ENCODE data around the gene PLXNB3. TPM values are rescaled to one million over a fixed set of nuclear protein-coding genes. Genes with fewer than 3 reads are reported as not detected.

PLXNB3 gene
- total and polyA plus RNA-seq, 4 donors, result 0.38 to 31.4 (median 18.4) TPM

GRCh38 chrX:153768311-153769157 lies 4.5 kb downstream of the PLXNB3 start:
- H3K27ac ChIP-seq (ENCODE audit: low read depth in 1 of 2, low read length in 2 of 2), result no peak overlapping the region
- H3K9me3 ChIP-seq (ENCODE audit: control insufficient read depth, low read length), result no peaks in the 10 kb centered on the region
- no peaks in the 10 kb centered on the region for H3K36me3 ChIP-seq (ENCODE audit: control insufficient read depth in 1 of 2, insufficient read depth in 2 of 2, low read length in 1 of 2)
- 87% methylated on average over 22 of the region's 22 CpGs for WGBS, 2 donors
- DNase-seq (peak; percentile 44 to 73), ATAC-seq (ENCODE audit: low FRiP score) (no peak)
- intact Hi-C loops (cut with DNase I), result no loop called here
- no peak overlapping the region for H3K4me3 ChIP-seq (ENCODE audit: low read length in 2 of 2)
- H3K27me3 ChIP-seq (ENCODE audit: control insufficient read depth in 1 of 2, insufficient read depth in 2 of 2, low read length in 1 of 2), result no peaks in the 10 kb centered on the region
- H3K4me1 ChIP-seq (ENCODE audit: control insufficient read depth in 1 of 2, insufficient read depth in 2 of 2, low read length in 2 of 2), result no peaks in the 10 kb centered on the region

DNA sequence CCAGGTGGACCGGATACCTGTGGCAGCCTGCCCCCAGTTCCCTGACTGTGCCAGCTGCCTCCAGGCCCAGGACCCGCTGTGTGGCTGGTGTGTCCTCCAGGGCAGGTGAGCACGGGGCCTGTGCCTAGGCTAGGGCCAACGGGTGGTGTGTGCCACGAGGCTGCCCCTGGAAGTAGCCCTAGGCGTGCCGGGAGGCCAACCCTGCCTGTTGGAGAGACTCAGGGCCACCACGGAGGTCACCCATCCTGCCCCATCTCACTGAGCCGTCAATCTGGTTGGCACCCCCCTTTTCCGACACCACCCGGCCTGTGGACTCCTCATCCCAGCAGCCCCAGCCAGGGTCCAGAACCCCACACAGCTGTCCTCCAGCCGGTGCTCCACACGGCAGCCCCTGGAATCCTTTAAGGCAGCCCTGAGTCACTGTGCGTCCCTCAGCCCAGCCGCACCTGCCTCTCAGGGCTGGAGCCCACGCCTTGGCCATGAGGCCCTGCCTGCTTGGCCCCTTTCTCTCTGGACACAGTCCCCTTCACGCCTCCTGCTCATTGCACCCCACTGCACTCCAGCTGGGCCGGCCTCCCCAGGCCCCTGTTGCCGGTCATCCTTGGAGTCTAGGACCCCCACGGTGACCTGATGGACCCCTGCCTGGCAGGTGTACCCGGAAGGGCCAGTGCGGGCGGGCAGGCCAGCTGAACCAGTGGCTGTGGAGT lies 5.3 kb downstream of the PLXNB3 start:
- Histone ChIP-seq H3K4me1 (ENCODE audit: control insufficient read depth in 1 of 2, insufficient read depth in 2 of 2, low read length in 2 of 2) (no peaks in the 10 kb centered on the region), H3K27me3 (ENCODE audit: control insufficient read depth in 1 of 2, insufficient read depth in 2 of 2, low read length in 1 of 2) (no peaks in the 10 kb centered on the region), H3K27ac (ENCODE audit: low read depth in 1 of 2, low read length in 2 of 2) (no peak overlapping the region), H3K4me3 (ENCODE audit: low read length in 2 of 2) (no peak overlapping the region), H3K36me3 (ENCODE audit: control insufficient read depth in 1 of 2, insufficient read depth in 2 of 2, low read length in 1 of 2) (no peaks in the 10 kb centered on the region), H3K9me3 (ENCODE audit: control insufficient read depth, low read length) (no peaks in the 10 kb centered on the region)
- intact Hi-C loops (cut with DNase I), result no loop called here
- DNase-seq, result peak; percentile 36 to 70
- WGBS, 2 donors, result 87 to 95% methylated on average over 22 to 23 of the region's 23 CpGs
- ATAC-seq (ENCODE audit: low FRiP score), result no peak

DNA sequence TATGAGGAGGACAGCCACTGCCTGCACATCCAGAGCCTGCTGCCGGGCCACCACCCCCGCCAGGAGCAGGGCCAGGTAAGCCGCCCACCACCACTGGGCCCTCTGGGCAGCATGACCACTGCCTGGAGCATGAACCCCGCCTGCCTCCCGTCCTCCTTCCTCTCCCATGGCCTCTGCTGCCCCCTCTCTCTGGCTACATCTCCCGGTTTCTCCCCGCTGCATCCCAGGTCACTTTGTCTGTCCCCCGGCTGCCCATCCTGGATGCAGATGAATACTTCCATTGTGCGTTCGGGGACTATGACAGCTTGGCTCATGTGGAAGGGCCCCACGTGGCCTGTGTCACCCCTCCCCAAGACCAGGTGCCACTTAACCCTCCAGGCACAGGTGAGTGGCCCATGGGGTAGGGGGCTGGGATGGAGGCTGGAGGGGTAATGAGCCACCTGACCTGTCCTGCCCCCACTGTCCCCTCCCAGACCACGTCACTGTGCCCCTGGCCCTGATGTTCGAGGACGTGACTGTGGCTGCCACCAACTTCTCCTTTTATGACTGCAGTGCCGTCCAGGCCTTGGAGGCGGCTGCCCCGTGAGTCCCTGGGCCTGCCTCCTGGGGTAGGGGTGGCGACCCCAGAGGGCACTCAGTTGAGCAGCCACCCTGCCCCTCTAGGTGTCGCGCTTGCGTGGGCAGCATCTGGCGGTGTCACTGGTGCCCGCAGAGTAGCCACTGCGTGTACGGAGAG lies 6.0 kb downstream of the PLXNB3 start:
- intact Hi-C loops (cut with DNase I), result no loop called here
- no peak for ATAC-seq (ENCODE audit: low FRiP score)
- no peaks in the 10 kb centered on the region for H3K27me3 ChIP-seq (ENCODE audit: control insufficient read depth in 1 of 2, insufficient read depth in 2 of 2, low read length in 1 of 2)
- H3K27ac ChIP-seq (ENCODE audit: low read depth in 1 of 2, low read length in 2 of 2), result no peak overlapping the region
- H3K4me1 ChIP-seq (ENCODE audit: control insufficient read depth in 1 of 2, insufficient read depth in 2 of 2, low read length in 2 of 2), result no peaks in the 10 kb centered on the region
- WGBS, 2 donors, result 90% methylated on average over 25 of the region's 25 CpGs
- H3K9me3 ChIP-seq (ENCODE audit: control insufficient read depth, low read length), result no peaks in the 10 kb centered on the region
- H3K4me3 ChIP-seq (ENCODE audit: low read length in 2 of 2), result no peak overlapping the region
- DNase-seq, result peak in 1 of 2 donors; percentile 40
- no peaks in the 10 kb centered on the region for H3K36me3 ChIP-seq (ENCODE audit: control insufficient read depth in 1 of 2, insufficient read depth in 2 of 2, low read length in 1 of 2)

DNA sequence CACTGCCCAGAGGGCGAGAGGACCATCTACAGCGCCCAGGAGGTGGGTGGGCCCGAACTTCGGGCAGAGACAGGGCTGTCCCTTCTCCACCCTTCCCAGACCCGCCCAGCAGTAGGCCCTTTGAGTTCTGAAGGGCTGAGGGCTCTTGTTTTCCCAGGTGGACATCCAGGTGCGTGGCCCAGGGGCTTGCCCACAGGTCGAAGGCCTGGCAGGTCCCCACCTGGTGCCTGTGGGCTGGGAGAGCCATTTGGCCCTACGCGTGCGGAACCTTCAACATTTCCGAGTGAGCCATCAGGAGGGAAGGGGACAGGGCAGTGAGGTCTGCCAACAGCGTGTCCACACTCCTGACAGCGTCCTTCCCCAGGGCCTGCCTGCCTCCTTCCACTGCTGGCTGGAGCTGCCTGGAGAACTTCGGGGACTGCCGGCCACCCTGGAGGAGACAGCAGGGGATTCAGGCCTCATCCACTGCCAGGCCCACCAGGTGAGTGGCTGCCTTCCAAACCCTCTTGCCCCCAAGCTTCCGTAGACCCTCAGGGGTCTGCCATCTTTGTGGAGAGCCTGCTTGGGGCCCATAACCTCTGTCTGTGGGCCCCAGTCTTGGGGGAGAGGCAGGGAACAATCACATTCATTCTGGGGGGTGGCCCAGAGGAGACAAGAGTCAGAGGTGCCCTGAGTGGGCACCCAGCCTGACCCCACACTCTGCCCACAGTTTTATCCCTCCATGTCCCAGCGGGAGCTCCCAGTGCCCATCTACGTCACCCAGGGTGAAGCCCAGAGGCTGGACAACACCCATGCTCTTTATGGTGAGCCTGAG lies 6.8 kb downstream of the PLXNB3 start:
- H3K27me3 ChIP-seq (ENCODE audit: control insufficient read depth in 1 of 2, insufficient read depth in 2 of 2, low read length in 1 of 2), result no peaks in the 10 kb centered on the region
- H3K4me1 ChIP-seq (ENCODE audit: control insufficient read depth in 1 of 2, insufficient read depth in 2 of 2, low read length in 2 of 2), result no peaks in the 10 kb centered on the region
- H3K4me3 ChIP-seq (ENCODE audit: low read length in 2 of 2), result no peak overlapping the region
- H3K9me3 ChIP-seq (ENCODE audit: control insufficient read depth, low read length), result no peaks in the 10 kb centered on the region
- no peak overlapping the region for H3K27ac ChIP-seq (ENCODE audit: low read depth in 1 of 2, low read length in 2 of 2)
- WGBS, 2 donors, result 85 to 94% methylated on average over 18 of the region's 18 CpGs
- no peak for ATAC-seq (ENCODE audit: low FRiP score)
- intact Hi-C loops (cut with DNase I), result no loop called here
- DNase-seq, result peak in 1 of 2 donors; percentile 41
- no peaks in the 10 kb centered on the region for H3K36me3 ChIP-seq (ENCODE audit: control insufficient read depth in 1 of 2, insufficient read depth in 2 of 2, low read length in 1 of 2)

- 81 to 90% methylated on average over 32 to 37 of the region's 37 CpGs for WGBS, 2 donors
- H3K27ac ChIP-seq (ENCODE audit: low read depth in 1 of 2, low read length in 2 of 2), result no peak overlapping the region
- intact Hi-C loops (cut with DNase I), result no loop called here
- H3K9me3 ChIP-seq (ENCODE audit: control insufficient read depth, low read length), result no peaks in the 10 kb centered on the region
- H3K27me3 ChIP-seq (ENCODE audit: control insufficient read depth in 1 of 2, insufficient read depth in 2 of 2, low read length in 1 of 2), result no peaks in the 10 kb centered on the region
- DNase-seq, result peak in 1 of 2 donors; percentile 33
- ATAC-seq (ENCODE audit: low FRiP score), result no peak
- H3K4me3 ChIP-seq (ENCODE audit: low read length in 2 of 2), result no peak overlapping the region
- no peaks in the 10 kb centered on the region for H3K4me1 ChIP-seq (ENCODE audit: control insufficient read depth in 1 of 2, insufficient read depth in 2 of 2, low read length in 2 of 2)
- H3K36me3 ChIP-seq (ENCODE audit: control insufficient read depth in 1 of 2, insufficient read depth in 2 of 2, low read length in 1 of 2), result no peaks in the 10 kb centered on the region
Observed at GRCh38 chrX:153771415-153772315, 7.6 kb downstream of the PLXNB3 start.

DNA sequence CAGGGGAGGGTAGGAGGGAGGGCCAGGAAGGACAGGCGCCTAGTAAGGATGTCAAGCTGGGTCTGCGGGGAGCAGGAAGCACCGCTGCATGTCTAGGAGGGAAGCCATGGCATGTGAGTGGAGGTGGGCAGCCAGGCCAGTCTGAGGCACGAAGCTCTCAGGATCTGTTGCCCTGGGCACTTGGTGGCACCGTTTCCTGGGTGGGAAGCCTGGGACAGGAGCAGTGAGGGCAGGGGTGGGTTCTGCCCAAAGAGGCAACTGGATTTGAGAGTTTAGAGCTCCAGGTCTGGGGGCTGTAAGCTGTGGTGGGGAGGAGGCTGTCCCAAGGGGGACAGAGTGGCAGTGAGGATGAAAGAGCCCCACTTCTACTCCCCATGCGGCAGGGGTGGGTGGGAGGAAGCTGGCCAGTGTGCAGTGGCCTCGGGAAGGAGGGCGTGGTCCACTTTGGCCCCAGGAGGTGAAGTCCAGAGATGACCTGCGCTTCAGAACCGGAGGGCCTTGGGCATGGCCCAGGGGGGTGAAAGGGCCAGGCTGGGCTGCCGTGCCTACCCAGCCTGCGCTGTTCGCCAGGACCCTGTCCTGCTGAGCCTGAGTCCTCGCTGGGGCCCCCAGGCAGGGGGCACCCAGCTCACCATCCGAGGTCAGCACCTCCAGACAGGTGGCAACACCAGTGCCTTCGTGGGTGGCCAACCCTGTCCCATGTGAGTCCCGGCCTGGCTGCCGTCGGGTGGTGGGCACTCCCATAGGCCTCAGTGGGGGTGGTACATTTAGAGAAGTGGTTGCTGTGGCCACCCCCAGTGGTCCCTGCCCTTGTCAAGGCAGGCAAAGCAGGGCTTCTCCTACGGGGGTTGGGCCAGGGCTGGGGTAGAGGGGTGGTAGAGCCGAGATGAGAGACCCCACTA lies 8.5 kb downstream of the PLXNB3 start:
- WGBS, 2 donors, result 84 to 87% methylated on average over 18 to 21 of the region's 21 CpGs

DNA sequence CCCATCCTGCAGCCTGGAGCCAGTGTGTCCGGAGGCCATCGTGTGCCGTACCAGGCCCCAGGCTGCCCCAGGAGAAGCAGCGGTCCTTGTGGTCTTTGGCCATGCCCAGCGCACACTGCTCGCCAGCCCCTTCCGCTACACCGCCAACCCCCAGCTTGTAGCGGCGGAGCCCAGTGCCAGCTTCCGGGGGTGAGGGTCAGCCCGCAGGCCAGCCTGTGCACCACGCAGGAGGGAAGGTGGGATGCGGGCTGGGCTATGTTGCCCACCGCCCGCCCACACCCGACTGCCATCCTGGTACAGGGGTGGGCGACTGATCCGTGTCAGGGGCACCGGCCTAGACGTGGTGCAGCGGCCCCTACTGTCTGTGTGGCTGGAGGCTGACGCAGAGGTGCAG lies 9.2 kb downstream of the PLXNB3 start:
- intact Hi-C loops (cut with DNase I), result no loop called here
- H3K27me3 ChIP-seq (ENCODE audit: control insufficient read depth in 1 of 2, insufficient read depth in 2 of 2, low read length in 1 of 2), result no peaks in the 10 kb centered on the region
- WGBS, 2 donors, result 95% methylated on average over 23 of the region's 23 CpGs
- H3K36me3 ChIP-seq (ENCODE audit: control insufficient read depth in 1 of 2, insufficient read depth in 2 of 2, low read length in 1 of 2), result no peaks in the 10 kb centered on the region
- no peaks in the 10 kb centered on the region for H3K9me3 ChIP-seq (ENCODE audit: control insufficient read depth, low read length)
- no peak for ATAC-seq (ENCODE audit: low FRiP score)
- no peak overlapping the region for H3K4me3 ChIP-seq (ENCODE audit: low read length in 2 of 2)
- DNase-seq, result peak; percentile 40 to 66
- no peaks in the 10 kb centered on the region for H3K4me1 ChIP-seq (ENCODE audit: control insufficient read depth in 1 of 2, insufficient read depth in 2 of 2, low read length in 2 of 2)
- no peak overlapping the region for H3K27ac ChIP-seq (ENCODE audit: low read depth in 1 of 2, low read length in 2 of 2)

More for the DNA sequence above, 8.5 kb downstream of the PLXNB3 start:
- DNase-seq (no peak), ATAC-seq (ENCODE audit: low FRiP score) (no peak)
- Histone ChIP-seq H3K27me3 (ENCODE audit: control insufficient read depth in 1 of 2, insufficient read depth in 2 of 2, low read length in 1 of 2) (no peaks in the 10 kb centered on the region), H3K4me1 (ENCODE audit: control insufficient read depth in 1 of 2, insufficient read depth in 2 of 2, low read length in 2 of 2) (no peaks in the 10 kb centered on the region), H3K4me3 (ENCODE audit: low read length in 2 of 2) (no peak overlapping the region), H3K9me3 (ENCODE audit: control insufficient read depth, low read length) (no peaks in the 10 kb centered on the region), H3K36me3 (ENCODE audit: control insufficient read depth in 1 of 2, insufficient read depth in 2 of 2, low read length in 1 of 2) (no peaks in the 10 kb centered on the region), H3K27ac (ENCODE audit: low read depth in 1 of 2, low read length in 2 of 2) (no peak overlapping the region)
- intact Hi-C loops (cut with DNase I), result no loop called here

Data from aorta (tissue), 5 donors.